KBM-7 (cell line): ENCODE results near the gene ARMC7.

Source experiments
- DNase-seq: peaks from one replicate; pipeline ENCODE4 v3.0.0-alpha.2; 2015
- in situ Hi-C: fragments of 300-500 bp; cut with MboI; formaldehyde crosslinking; loops from 2 replicates; pipeline ENCODE4 v1.14.3; 2020; ENCODE audit warnings: low sequenced_read_pairs, low pct_unique_long_range_greater_than_20kb, mixed read lengths

ARMC7 gene

DNA sequence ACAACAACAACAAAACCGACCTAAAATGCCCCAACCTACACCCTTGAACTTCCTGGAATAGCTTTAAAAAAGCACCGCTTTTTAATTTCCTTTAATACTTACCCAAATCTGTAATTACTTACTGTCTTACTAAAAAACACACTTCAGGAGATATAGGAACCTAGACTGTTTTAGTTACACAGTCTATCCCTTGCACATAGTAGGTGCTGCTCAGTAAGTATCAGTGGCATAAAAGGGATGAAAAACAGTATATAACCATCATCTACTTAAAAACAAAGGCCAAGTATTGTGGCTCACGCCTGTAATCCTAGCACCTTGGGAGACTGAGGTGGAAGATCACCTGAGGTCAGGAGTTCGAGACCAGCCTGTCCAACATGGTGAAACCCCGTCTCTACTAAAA is 66.9 kb downstream of the ARMC7 start:
- no peak for DNase-seq
- in situ Hi-C loops: no loop called here

DNA sequence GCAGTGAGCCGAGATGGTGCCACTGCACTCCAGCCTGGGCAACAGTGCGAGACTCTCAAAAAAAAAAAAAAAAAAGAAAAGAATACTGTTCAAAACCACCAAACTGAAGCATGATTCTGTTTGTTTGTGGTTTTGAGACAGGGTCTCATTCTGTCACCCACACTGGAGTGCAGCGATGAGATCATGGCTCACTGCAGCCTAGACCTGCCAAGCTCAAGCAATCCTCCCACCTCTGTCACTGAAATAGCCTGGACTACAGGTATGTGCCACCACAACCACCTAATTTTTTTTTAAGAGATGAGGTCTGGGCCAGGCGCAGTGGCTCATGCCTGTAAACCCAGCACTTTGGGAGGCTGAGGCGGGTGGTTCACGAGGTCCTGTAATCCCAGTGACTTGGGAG is 68.7 kb downstream of the ARMC7 start:
- in situ Hi-C loops: no loop called here
- no peak for DNase-seq
